HepG2 (cell line): ENCODE measurements around the gene OTOGL. TPM values are rescaled to one million over a fixed set of nuclear protein-coding genes. Genes with fewer than 3 reads are reported as not detected.

Experiments
- ATAC-seq: fragments of 200-7000 bp; cut with Tn5 transposase; 3 replicates; pipeline ENCODE4 v1.9.1; 2020; ENCODE audit warnings: mild to moderate bottlenecking, moderate library complexity
- BruUV-seq: library from RNA; stranded (reverse); fragments of 400-500 nt; replicated peaks from 2 replicates; lab custom pipeline; 2021; lab: Mats Ljungman, UMichigan
- CTCF ChIA-PET: fragments of 300-600 bp; formaldehyde crosslinking; extraction: SDS; loops from one replicate; lab custom pipeline; 2021; ENCODE audit warnings: low total read pairs, inconsistent platforms, low intra/inter-chr PET ratio; lab: Yijun Ruan, JAX
- POLR2A ChIA-PET: fragments of 350-600 bp; sonication (Branson Sonifier 250); formaldehyde crosslinking; loops from one replicate; lab custom pipeline; 2020; ENCODE audit warnings: antibody characterized with exemption, inconsistent platforms; lab: Yijun Ruan, JAX
- DNase-seq: peaks from one replicate; pipeline ENCODE4 v3.0.0-alpha.2; 2015; ENCODE audit warnings: low spot score
- FAIRE-seq: peaks from 3 replicates; lab custom pipeline; 2011; peaks lifted over from hg19 to GRCh38; lab: Jason Lieb, UNC
- H2AFZ ChIP-seq: one replicate; pipeline ENCODE4 v1.6.1; 2011; ENCODE audit warnings: low read length, inconsistent platforms
- H3K27ac ChIP-seq: fragments of 300-600 bp; 3 replicates; pipeline ENCODE4 v1.8.0; 2011; ENCODE audit warnings: mixed run types, mild to moderate bottlenecking, mixed read lengths, low read length, inconsistent platforms; ENCODE audit not compliant: insufficient read depth; ENCODE audit errors: extremely low read length
- H3K27me3 ChIP-seq, 2 experiments: fragments of 200-600 bp in 1 of 2; 2 replicates in 1 of 2; 3 replicates in 1 of 2; pipeline versions ENCODE4 v1.6.0 to v1.8.0; 2011; ENCODE audit warnings: low read length in 2 of 2, mild to moderate bottlenecking in 2 of 2, moderate library complexity in 2 of 2, inconsistent platforms in 1 of 2; ENCODE audit not compliant: insufficient read depth in 2 of 2, control insufficient read depth in 1 of 2
- H3K36me3 ChIP-seq, 2 experiments: fragments of 200-600 bp in 1 of 2; replicated peaks in 1 of 2; 2 replicates in 1 of 2; 3 replicates in 1 of 2; pipeline versions ENCODE4 v1.5.1 to v1.8.0; 2011; ENCODE audit warnings: low read length in 2 of 2, inconsistent platforms in 1 of 2; ENCODE audit not compliant: insufficient read depth in 2 of 2, control insufficient read depth in 1 of 2
- H3K4me1 ChIP-seq: 2 replicates; pipeline ENCODE4 v1.5.1; 2012; ENCODE audit warnings: low read length, inconsistent platforms; ENCODE audit not compliant: insufficient read depth
- H3K4me2 ChIP-seq: 2 replicates; pipeline ENCODE4 v1.6.0; 2011; ENCODE audit warnings: low read depth, low read length, inconsistent platforms
- H3K4me3 ChIP-seq, 3 experiments: fragments of 200-600 bp in 1 of 3; sonication (generic), shearing (Covaris generic) in 1 of 3; replicated peaks in 1 of 3; 2 replicates each; pipeline ENCODE4 v1.5.1; 2011 to 2016; ENCODE audit warnings: low read length in 3 of 3, inconsistent platforms in 2 of 3, low read depth in 2 of 3, mild to moderate bottlenecking in 2 of 3, control low read depth in 1 of 3, mixed read lengths in 1 of 3; ENCODE audit not compliant: insufficient read depth in 1 of 3
- H3K79me2 ChIP-seq: one replicate; pipeline ENCODE4 v1.6.1; 2011; ENCODE audit warnings: low read length, inconsistent platforms; ENCODE audit not compliant: insufficient read depth
- H3K9ac ChIP-seq: 2 replicates; pipeline ENCODE4 v1.6.0; 2011; ENCODE audit warnings: mild to moderate bottlenecking, low read depth, low read length, inconsistent platforms; ENCODE audit not compliant: insufficient read depth
- H3K9me3 ChIP-seq: 2 replicates; pipeline ENCODE4 v1.5.1; 2012; ENCODE audit warnings: mild to moderate bottlenecking, low read length
- H4K20me1 ChIP-seq: 2 replicates; pipeline ENCODE4 v1.6.0; 2011; ENCODE audit warnings: inconsistent platforms, mild to moderate bottlenecking, low read length, moderate library complexity; ENCODE audit not compliant: insufficient read depth
- EHMT2 ChIP-seq: fragments of 200-600 bp; sonication (generic); IDR thresholded peaks from 2 replicates; pipeline ENCODE4 v1.7.0; 2017; ENCODE audit warnings: antibody characterized with exemption, low read depth, low read length, borderline replicate concordance
- EP300 ChIP-seq, 3 experiments: sonication (generic) in 1 of 3; formaldehyde crosslinking in 1 of 3; IDR thresholded peaks; 2 replicates each; pipeline versions ENCODE4 v1.5.1 to v1.6.1; 2011 to 2020; ENCODE audit warnings: low read depth in 2 of 3, low read length in 2 of 3, borderline replicate concordance in 1 of 3, improper control_type of control experiment in 1 of 3, mild to moderate bottlenecking in 1 of 3, missing genetic modification reagents in 1 of 3, moderate library complexity in 1 of 3
- ETS1 ChIP-seq: sonication (generic); formaldehyde crosslinking; IDR thresholded peaks from 2 replicates; pipeline ENCODE4 v1.4.0; 2020; ENCODE audit warnings: missing genetic modification reagents
- FOXK2 ChIP-seq: fragments of 450-650 bp; IDR thresholded peaks from 2 replicates; pipeline ENCODE4 v1.6.1; 2016
- PAWR ChIP-seq: sonication (generic); formaldehyde crosslinking; IDR thresholded peaks from 2 replicates; pipeline ENCODE4 v1.4.0; 2020; ENCODE audit warnings: missing genetic modification reagents, mild to moderate bottlenecking, borderline replicate concordance
- POGZ ChIP-seq: sonication (generic); formaldehyde crosslinking; IDR thresholded peaks from 2 replicates; pipeline ENCODE4 v1.4.0; 2020; ENCODE audit warnings: mild to moderate bottlenecking, missing genetic modification reagents
- SIX1 ChIP-seq: sonication (generic); formaldehyde crosslinking; IDR thresholded peaks from 2 replicates; pipeline ENCODE4 v1.4.0; 2020; ENCODE audit warnings: missing genetic modification reagents, borderline replicate concordance
- SMARCC2 ChIP-seq: fragments of 450-650 bp; IDR thresholded peaks from 2 replicates; pipeline ENCODE4 v1.6.1; 2017; ENCODE audit warnings: antibody characterized with exemption, mild to moderate bottlenecking
- TEF ChIP-seq: sonication (generic); formaldehyde crosslinking; IDR thresholded peaks from 2 replicates; pipeline ENCODE4 v1.5.0; 2020; ENCODE audit warnings: missing genetic modification reagents
- TMF1 ChIP-seq: sonication (generic); formaldehyde crosslinking; IDR thresholded peaks from 2 replicates; pipeline ENCODE4 v1.8.1; 2022; ENCODE audit warnings: low read depth, missing genetic modification reagents
- ZNF12 ChIP-seq: sonication (generic); formaldehyde crosslinking; IDR thresholded peaks from 2 replicates; pipeline ENCODE4 v1.5.0; 2020; ENCODE audit warnings: missing genetic modification reagents
- ZNF234 ChIP-seq: sonication (generic); formaldehyde crosslinking; conservative IDR thresholded peaks from 2 replicates; pipeline ENCODE4 v1.5.1; 2020; ENCODE audit warnings: mild to moderate bottlenecking, missing genetic modification reagents
- ZNF3 ChIP-seq: IDR thresholded peaks from 2 replicates; pipeline ENCODE4 v1.7.0; 2017; ENCODE audit warnings: inconsistent platforms
- ZNF337 ChIP-seq: sonication (generic); formaldehyde crosslinking; IDR thresholded peaks from 2 replicates; pipeline ENCODE4 v1.5.1; 2020; ENCODE audit warnings: missing genetic modification reagents, low read depth, mild to moderate bottlenecking, borderline replicate concordance
- ZNF446 ChIP-seq: sonication (generic); formaldehyde crosslinking; IDR thresholded peaks from 2 replicates; pipeline ENCODE4 v1.5.0; 2020; ENCODE audit warnings: mild to moderate bottlenecking, missing genetic modification reagents
- ZNF660 ChIP-seq: sonication (generic); formaldehyde crosslinking; IDR thresholded peaks from 2 replicates; pipeline ENCODE4 v1.5.1; 2020; ENCODE audit warnings: mild to moderate bottlenecking, low read depth, missing genetic modification reagents, borderline replicate concordance
- ZNF780A ChIP-seq: sonication (generic); formaldehyde crosslinking; IDR thresholded peaks from 2 replicates; pipeline ENCODE4 v1.8.0; 2022; ENCODE audit warnings: mild to moderate bottlenecking, missing genetic modification reagents, moderate library complexity
- ZNF816 ChIP-seq: sonication (generic); formaldehyde crosslinking; IDR thresholded peaks from 2 replicates; pipeline ENCODE4 v1.8.0; 2022; ENCODE audit warnings: missing genetic modification reagents, mild to moderate bottlenecking, borderline replicate concordance
- ZSCAN29 ChIP-seq: sonication (generic); formaldehyde crosslinking; conservative IDR thresholded peaks from 2 replicates; pipeline ENCODE4 v1.4.0; 2020; ENCODE audit warnings: mild to moderate bottlenecking, missing genetic modification reagents
- WGBS: methylation state at CpG from one replicate; pipeline ENCODE4 v1.1.6; 2017; ENCODE audit warnings: low lambda C conversion rate; 5-methylcytosine and 5-hydroxymethylcytosine counted together
- in situ Hi-C: cut with HindIII; loops from 2 replicates; pipeline ENCODE4 v1.10.0; 2017; ENCODE audit warnings: low pct_unique_long_range_greater_than_20kb; ENCODE audit not compliant: extremely low pct_ligation_motif_present
- intact Hi-C: fragments of 100-400 bp; cut with micrococcal nuclease; formaldehyde crosslinking; loops from one replicate; pipeline ENCODE4 v1.10.0; 2022; ENCODE audit not compliant: unreplicated experiment
- polyA plus RNA-seq, 8 experiments: library from polyadenylated mRNA; depleted of rRNA in 3 of 8; stranded (reverse) in 7 of 8; unstranded in 1 of 8; fragments of >200 nt; fragmentation: Illumina TruSeq in 4 of 8; extraction: Trizol in 4 of 8; gene quantifications; 2 replicates each; pipeline versions ENCODE4 v1.2.1 to v1.2.3, GENCODE V29; 2011 to 2016; ENCODE audit warnings: low read depth in 4 of 8, missing spikeins in 1 of 8, mixed read lengths in 1 of 8; ENCODE audit not compliant: insufficient read depth in 1 of 8
- total RNA-seq, 5 experiments: library from RNA; depleted of rRNA; stranded (reverse); fragments of >200 nt; fragmentation: Illumina TruSeq; extraction: Trizol; gene quantifications; 2 replicates each; pipeline ENCODE4 v1.2.3, GENCODE V29; 2016; ENCODE audit warnings: low read depth in 1 of 5
- TF ChIP-seq, protein P1 (sequence below): sonication (generic); formaldehyde crosslinking; IDR thresholded peaks from 2 replicates; pipeline ENCODE4 v1.8.0; 2022; ENCODE audit warnings: mild to moderate bottlenecking, missing genetic modification reagents

Gene OTOGL
- total and polyA plus RNA-seq, 2 of the 13 experiments (the other 11 are each of a cell fraction or from before 2014, with no cell fraction given): not detected

GRCh38 chr12:80404629-80405028 lies 305.3 kb downstream of the OTOGL start:
- Histone ChIP-seq H2AFZ (no peak overlapping the region), H3K4me2 (no peak overlapping the region), H3K27me3 (no peaks in the 10 kb centered on the region; a peak in 1 of 5 replicates), H3K27ac (no peak overlapping the region), H3K9ac (no peak overlapping the region), H3K4me3 (no peak overlapping the region), H4K20me1 (no peaks in the 10 kb centered on the region), H3K4me1 (no peaks in the 10 kb centered on the region), H3K79me2 (no peaks in the 10 kb centered on the region), H3K36me3 (no peaks in the 10 kb centered on the region), H3K9me3 (no peaks in the 10 kb centered on the region)
- no peak for ATAC-seq
- ChIA-PET CTCF (no interaction called here), POLR2A (no interaction called here)
- in situ Hi-C loops: loop anchor here (10.0 kb wide), 1 partner anchor 340 kb away; no protein-coding TSS in a partner anchor
- no peak for FAIRE-seq
- no peak for DNase-seq
- TF ChIP-seq SMARCC2: no peak
- TF ChIP-seq FOXK2: no peak
- no peak for TF ChIP-seq ZNF12 (CRISPR knock-in tag)
- no peak for TF ChIP-seq TMF1 (CRISPR knock-in tag)
- no peak for TF ChIP-seq ZSCAN29 (CRISPR knock-in tag)
- no peak for TF ChIP-seq ZNF234 (CRISPR knock-in tag)
- TF ChIP-seq ZNF816 (CRISPR knock-in tag): no peak
- TF ChIP-seq EP300 (IDR thresholded peaks at IDR 0.05; ENCODE audit: low read depth in 2 of 2, low read length in 2 of 2): no peak
- TF ChIP-seq EP300 (CRISPR knock-in tag; IDR thresholded peaks at IDR 0.05; ENCODE audit: borderline replicate concordance): no peak
- no peak for TF ChIP-seq ZNF780A (CRISPR knock-in tag)
- TF ChIP-seq, protein P1, sequence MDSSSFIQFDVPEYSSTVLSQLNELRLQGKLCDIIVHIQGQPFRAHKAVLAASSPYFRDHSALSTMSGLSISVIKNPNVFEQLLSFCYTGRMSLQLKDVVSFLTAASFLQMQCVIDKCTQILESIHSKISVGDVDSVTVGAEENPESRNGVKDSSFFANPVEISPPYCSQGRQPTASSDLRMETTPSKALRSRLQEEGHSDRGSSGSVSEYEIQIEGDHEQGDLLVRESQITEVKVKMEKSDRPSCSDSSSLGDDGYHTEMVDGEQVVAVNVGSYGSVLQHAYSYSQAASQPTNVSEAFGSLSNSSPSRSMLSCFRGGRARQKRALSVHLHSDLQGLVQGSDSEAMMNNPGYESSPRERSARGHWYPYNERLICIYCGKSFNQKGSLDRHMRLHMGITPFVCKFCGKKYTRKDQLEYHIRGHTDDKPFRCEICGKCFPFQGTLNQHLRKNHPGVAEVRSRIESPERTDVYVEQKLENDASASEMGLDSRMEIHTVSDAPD (CRISPR knock-in tag): no peak
- TF ChIP-seq ZNF3 (CRISPR knock-in tag): no peak
- no peak for TF ChIP-seq ZNF446 (CRISPR knock-in tag)
- no peak for TF ChIP-seq ZNF660 (CRISPR knock-in tag)
- TF ChIP-seq EHMT2: no peak
- no peak for TF ChIP-seq PAWR (CRISPR knock-in tag)
- TF ChIP-seq ETS1 (CRISPR knock-in tag): no peak
- TF ChIP-seq ZNF337: no peak
- TF ChIP-seq POGZ (CRISPR knock-in tag): no peak
- TF ChIP-seq SIX1 (CRISPR knock-in tag): no peak
- TF ChIP-seq TEF (CRISPR knock-in tag): no peak
- WGBS: 4% methylated on average over 2 of the region's 2 CpGs
- no TSS peak for BruUV-seq
- intact Hi-C loops: no loop called here
